ENCODE measurements around the gene RIMBP2. TPM values are rescaled to one million over a fixed set of nuclear protein-coding genes. Genes with fewer than 3 reads are reported as not detected.
"Not testable (repeated sequence)": the region's sequence is repeated elsewhere in the genome, so short reads cannot be mapped to it uniquely, and the experiment has no call there.

RIMBP2 gene
- total and polyA plus RNA-seq, 8 donors: 0.42 to 19.0 (median 16.1) TPM

DNA sequence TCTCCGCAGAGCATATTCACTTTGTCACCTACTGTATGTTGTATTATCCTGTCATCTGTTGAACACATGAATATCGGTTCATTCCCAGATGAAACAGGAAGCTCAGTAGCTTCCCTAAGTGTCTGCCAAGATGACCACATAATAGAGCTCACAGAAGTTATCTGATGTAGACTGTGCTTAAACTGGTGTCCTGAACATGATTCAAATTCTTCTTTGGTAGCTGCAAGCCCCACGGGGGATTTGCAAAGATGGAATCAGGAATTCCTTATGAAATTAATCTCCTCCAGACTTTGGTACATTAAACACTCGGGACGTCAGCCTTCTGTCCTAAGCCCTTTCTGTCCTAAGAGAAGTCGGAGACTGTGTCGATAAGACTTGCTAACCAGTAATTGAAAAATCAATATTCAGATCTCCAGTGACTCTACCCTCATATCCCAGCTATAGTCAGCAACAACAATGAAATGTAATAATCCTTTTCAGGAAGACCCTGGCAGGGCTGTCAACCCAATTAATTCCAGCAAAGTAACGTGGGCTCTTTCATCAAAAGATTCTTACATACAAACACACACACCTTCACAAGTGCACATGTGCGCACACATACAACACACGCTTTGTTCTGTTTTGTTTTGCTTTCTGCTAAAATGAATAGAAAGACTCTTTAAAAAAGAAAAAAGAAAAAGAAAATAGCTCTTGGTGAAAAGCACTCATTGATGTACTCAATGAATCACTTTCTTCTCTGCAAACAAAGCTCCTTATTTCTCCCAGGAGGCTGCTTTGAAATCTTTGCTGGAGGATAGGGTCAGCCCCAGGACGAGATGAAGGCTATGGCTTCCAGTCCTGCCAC lies 127.2 kb downstream of the RIMBP2 start:
- no peak overlapping the region for H3K27ac ChIP-seq
- ATAC-seq (no peak), DNase-seq (no peak)
- peaks cover 0 to 8% of the 10 kb centered on the region in 2 donors for H3K9me3 ChIP-seq
- H3K4me1 ChIP-seq: no peaks in the 10 kb centered on the region
- peaks cover 0 to 9% of the 10 kb centered on the region in 2 donors for H3K27me3 ChIP-seq
- no peak overlapping the region for H3K4me3 ChIP-seq
- TF ChIP-seq, protein P1, sequence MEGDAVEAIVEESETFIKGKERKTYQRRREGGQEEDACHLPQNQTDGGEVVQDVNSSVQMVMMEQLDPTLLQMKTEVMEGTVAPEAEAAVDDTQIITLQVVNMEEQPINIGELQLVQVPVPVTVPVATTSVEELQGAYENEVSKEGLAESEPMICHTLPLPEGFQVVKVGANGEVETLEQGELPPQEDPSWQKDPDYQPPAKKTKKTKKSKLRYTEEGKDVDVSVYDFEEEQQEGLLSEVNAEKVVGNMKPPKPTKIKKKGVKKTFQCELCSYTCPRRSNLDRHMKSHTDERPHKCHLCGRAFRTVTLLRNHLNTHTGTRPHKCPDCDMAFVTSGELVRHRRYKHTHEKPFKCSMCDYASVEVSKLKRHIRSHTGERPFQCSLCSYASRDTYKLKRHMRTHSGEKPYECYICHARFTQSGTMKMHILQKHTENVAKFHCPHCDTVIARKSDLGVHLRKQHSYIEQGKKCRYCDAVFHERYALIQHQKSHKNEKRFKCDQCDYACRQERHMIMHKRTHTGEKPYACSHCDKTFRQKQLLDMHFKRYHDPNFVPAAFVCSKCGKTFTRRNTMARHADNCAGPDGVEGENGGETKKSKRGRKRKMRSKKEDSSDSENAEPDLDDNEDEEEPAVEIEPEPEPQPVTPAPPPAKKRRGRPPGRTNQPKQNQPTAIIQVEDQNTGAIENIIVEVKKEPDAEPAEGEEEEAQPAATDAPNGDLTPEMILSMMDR (IDR thresholded peaks at IDR 0.05): no peak
- intact Hi-C loops (cut with DNase I): no loop called here
- no peaks in the 10 kb centered on the region for H3K36me3 ChIP-seq

DNA sequence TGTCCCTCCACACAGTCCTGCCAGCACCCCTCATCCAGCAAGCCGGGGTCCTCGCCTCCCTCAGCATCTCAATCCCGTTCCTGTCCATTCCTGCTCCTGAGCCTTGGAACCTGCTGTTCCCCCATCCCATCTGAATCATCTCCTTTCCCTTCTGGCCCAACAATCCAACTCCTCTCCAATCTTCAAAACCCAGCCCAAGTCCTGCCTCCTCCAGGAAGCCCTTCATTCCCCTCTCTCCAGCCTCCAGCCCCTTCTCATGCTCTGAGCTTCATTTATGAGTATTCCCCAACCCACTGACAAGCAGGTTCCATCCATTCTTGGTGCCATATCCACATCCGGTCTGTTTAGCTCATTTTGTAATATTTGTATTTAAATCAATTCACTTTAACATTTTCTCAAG lies 128.1 kb downstream of the RIMBP2 start:
- peak in 1 of 4 donors; percentile 23 for DNase-seq
- H3K9me3 ChIP-seq: peaks cover 0 to 8% of the 10 kb centered on the region in 2 donors
- intact Hi-C loops (cut with DNase I): no loop called here
- no peak overlapping the region for H3K4me3 ChIP-seq
- no peak overlapping the region for H3K27ac ChIP-seq
- H3K4me1 ChIP-seq: no peaks in the 10 kb centered on the region
- peaks cover 0 to 9% of the 10 kb centered on the region in 2 donors for H3K27me3 ChIP-seq
- no peaks in the 10 kb centered on the region for H3K36me3 ChIP-seq
- no peak for ATAC-seq
- TF ChIP-seq, protein P1 (IDR thresholded peaks at IDR 0.05): no peak

DNA sequence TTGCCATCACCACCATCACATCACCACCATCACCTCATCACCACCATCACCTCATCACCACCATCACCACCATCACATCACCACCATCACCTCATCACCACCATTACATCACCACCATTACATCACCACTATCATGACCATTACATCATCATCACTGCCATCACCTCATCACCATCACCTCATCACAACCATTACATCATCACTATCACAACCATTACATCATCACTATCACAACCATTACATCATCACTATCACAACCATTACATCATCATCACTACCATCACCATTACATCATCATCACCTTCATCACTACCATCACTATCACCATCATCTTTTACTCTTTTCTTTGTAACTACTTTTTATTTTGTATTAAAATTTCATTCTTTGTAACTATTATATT lies 131.6 kb downstream of the RIMBP2 start:
- H3K4me1 ChIP-seq; intact Hi-C loops (cut with DNase I); H3K4me3 ChIP-seq; H3K27me3 ChIP-seq; H3K9me3 ChIP-seq; H3K36me3 ChIP-seq; ATAC-seq; H3K27ac ChIP-seq; DNase-seq: not testable (repeated sequence)

DNA sequence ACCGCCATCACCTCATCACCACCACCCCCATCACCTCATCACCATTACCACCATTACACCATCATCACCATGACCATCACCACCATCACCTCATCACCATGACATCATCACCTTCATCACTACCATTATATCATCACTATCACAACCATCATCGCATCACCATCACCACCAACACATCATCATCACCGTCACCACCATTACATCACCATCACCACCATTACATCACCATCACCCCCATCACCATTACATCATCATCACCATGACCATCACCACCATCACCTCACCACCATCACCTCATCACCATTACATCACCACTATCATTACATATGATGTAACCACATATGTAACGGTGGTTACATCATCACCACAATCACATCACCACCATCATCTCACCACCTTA lies 132.3 kb downstream of the RIMBP2 start:
- no peaks in the 10 kb centered on the region for H3K36me3 ChIP-seq
- no peak overlapping the region for H3K27ac ChIP-seq
- H3K4me1 ChIP-seq: no peaks in the 10 kb centered on the region
- intact Hi-C loops (cut with DNase I): no loop called here
- H3K4me3 ChIP-seq: no peak overlapping the region
- DNase-seq (no peak), ATAC-seq (no peak)
- no peaks in the 10 kb centered on the region for H3K27me3 ChIP-seq
- TF ChIP-seq, protein P1 (IDR thresholded peaks at IDR 0.05): no peak
- peaks cover 0 to 8% of the 10 kb centered on the region in 2 donors for H3K9me3 ChIP-seq

DNA sequence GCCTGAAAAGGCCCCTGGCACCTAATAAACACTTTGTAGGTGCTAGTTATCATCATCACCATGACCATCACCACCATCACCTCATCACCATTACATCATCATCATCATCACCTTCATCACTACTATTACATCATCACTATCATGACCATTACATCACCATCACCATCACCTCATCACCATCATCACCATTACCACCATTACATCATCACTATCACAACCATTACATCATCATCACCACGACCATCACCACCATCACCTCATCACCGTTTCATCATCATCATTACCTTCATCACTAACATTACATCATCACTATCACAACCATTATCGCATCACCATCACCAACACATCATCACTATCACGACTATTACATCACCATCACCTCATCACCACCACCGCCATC lies 132.8 kb downstream of the RIMBP2 start:
- ATAC-seq (no peak), DNase-seq (no peak)
- intact Hi-C loops (cut with DNase I): no loop called here
- no peaks in the 10 kb centered on the region for H3K4me1 ChIP-seq
- H3K27ac ChIP-seq: no peak overlapping the region
- no peaks in the 10 kb centered on the region for H3K36me3 ChIP-seq
- H3K4me3 ChIP-seq: no peak overlapping the region
- no peaks in the 10 kb centered on the region for H3K27me3 ChIP-seq
- TF ChIP-seq, protein P1 (IDR thresholded peaks at IDR 0.05): no peak
- peaks cover 0 to 8% of the 10 kb centered on the region in 2 donors for H3K9me3 ChIP-seq
